ENCODE measurements around the gene CDK6. TPM values are rescaled to one million over a fixed set of nuclear protein-coding genes. Genes with fewer than 3 reads are reported as not detected.

The CDK6 gene
- total and polyA plus RNA-seq, 9 of the 15 experiments (the other 6 are each of a cell fraction or from before 2014, with no cell fraction given): 7.6 to 109 (median 44.4) TPM

DNA sequence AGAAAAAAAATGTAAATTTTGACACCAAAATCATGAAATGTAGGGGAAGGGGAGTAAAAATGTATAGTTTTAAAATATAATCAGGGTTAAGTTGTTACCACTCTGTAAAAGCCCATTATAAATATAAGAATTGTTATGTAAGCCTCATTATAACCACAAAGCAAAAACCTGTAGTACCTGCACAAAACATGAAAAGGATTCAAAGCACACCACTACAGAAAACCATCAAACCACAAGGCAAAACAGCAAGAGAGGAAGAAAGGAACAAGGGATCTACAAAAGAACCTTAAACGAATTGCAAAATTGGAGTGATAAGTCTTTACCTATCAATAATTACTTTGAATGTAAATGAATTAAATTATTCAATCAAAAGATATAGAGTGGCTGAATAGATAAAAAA lies 41.0 kb upstream of the CDK6 start:
- Histone ChIP-seq H3K4me3 (no peak overlapping the region), H3K9me3 (replicated peaks; ENCODE audit: control insufficient read depth, insufficient read depth, low read depth, low read length) (no peaks in the 10 kb centered on the region), H3K79me2 (ENCODE audit: control insufficient read depth, insufficient read depth, low read length) (no peaks in the 10 kb centered on the region), H3K36me3 (ENCODE audit: control insufficient read depth, insufficient read depth, low read length) (no peaks in the 10 kb centered on the region), H3K27me3 (ENCODE audit: control insufficient read depth in 2 of 2, insufficient read depth in 2 of 2, low read length in 2 of 2) (no peaks in the 10 kb centered on the region), H4K20me1 (replicated peaks; ENCODE audit: control insufficient read depth, insufficient read depth, low read length) (no peaks in the 10 kb centered on the region), H3K4me1 (replicated peaks in 1 of 2; ENCODE audit: control insufficient read depth in 2 of 2, insufficient read depth in 2 of 2, low read length in 2 of 2) (peaks cover 0 to 6% of the 10 kb centered on the region in 2 experiments; a peak in 1 of 5 replicates), H3K27ac (ENCODE audit: extremely low read depth, low read depth, low read length) (no peak overlapping the region), H3K9ac (ENCODE audit: insufficient read depth in 1 of 2, low read depth in 2 of 2, low read length in 2 of 2) (no peak overlapping the region), H3K4me2 (ENCODE audit: insufficient read depth, low read length) (no peak overlapping the region), H2AFZ (ENCODE audit: low read depth, low read length) (no peak overlapping the region), H3K9me1 (ENCODE audit: control insufficient read depth, insufficient read depth, low read length) (no peaks in the 10 kb centered on the region)
- BruUV-seq (replicated peaks): no TSS peak
- in situ Hi-C loops (cut with MboI) (no loop called here), intact Hi-C loops (cut with micrococcal nuclease) (no loop called here)
- CTCF ChIA-PET (ENCODE audit: low intra/inter-chr PET ratio): interaction anchor here (1.0 kb wide), 1 partner anchor 178 kb away, joined by 4 read pairs; no protein-coding TSS in a partner anchor
- DNase-seq (ENCODE audit: extremely low read depth in 1 of 4, low spot score in 3 of 4) (no peak), ATAC-seq (no peak), FAIRE-seq (no peak)
- POLR2A ChIA-PET: interaction anchor here (1.1 kb wide), 1 partner anchor 8 kb away, joined by 4 read pairs; no protein-coding TSS in a partner anchor
- 29% methylated on average over 1 of the region's 1 CpG for WGBS (ENCODE audit: insufficient coverage, low coverage, missing lambda C conversion rate)
- TF ChIP-seq L3MBTL2 (IDR thresholded peaks at IDR 0.05) (no peak), ZNF311 (CRISPR knock-in tag; IDR thresholded peaks at IDR 0.05) (no peak), KLF16 (IDR thresholded peaks at IDR 0.05) (no peak), ETV6 (IDR thresholded peaks at IDR 0.05; ENCODE audit: borderline replicate concordance in 1 of 2, low read depth in 2 of 2, low read length in 1 of 2) (no peak), ETV6 (CRISPR knock-in tag; IDR thresholded peaks at IDR 0.05; ENCODE audit: borderline replicate concordance) (no peak), MAFK (IDR thresholded peaks at IDR 0.05; ENCODE audit: low read length) (no peak), PHB (CRISPR knock-in tag; IDR thresholded peaks at IDR 0.05) (no peak), ZNF124 (CRISPR knock-in tag; IDR thresholded peaks at IDR 0.05) (no peak), RBM17 (IDR thresholded peaks at IDR 0.05; ENCODE audit: borderline replicate concordance, low read depth, low read length) (no peak), ZNF282 (CRISPR knock-in tag; IDR thresholded peaks at IDR 0.05) (no peak), HNRNPL (IDR thresholded peaks at IDR 0.05; ENCODE audit: low read depth, low read length) (no peak)
- TF ChIP-seq, protein P1, sequence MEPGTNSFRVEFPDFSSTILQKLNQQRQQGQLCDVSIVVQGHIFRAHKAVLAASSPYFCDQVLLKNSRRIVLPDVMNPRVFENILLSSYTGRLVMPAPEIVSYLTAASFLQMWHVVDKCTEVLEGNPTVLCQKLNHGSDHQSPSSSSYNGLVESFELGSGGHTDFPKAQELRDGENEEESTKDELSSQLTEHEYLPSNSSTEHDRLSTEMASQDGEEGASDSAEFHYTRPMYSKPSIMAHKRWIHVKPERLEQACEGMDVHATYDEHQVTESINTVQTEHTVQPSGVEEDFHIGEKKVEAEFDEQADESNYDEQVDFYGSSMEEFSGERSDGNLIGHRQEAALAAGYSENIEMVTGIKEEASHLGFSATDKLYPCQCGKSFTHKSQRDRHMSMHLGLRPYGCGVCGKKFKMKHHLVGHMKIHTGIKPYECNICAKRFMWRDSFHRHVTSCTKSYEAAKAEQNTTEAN (CRISPR knock-in tag; IDR thresholded peaks at IDR 0.05): no peak
- TF ChIP-seq, protein P2, sequence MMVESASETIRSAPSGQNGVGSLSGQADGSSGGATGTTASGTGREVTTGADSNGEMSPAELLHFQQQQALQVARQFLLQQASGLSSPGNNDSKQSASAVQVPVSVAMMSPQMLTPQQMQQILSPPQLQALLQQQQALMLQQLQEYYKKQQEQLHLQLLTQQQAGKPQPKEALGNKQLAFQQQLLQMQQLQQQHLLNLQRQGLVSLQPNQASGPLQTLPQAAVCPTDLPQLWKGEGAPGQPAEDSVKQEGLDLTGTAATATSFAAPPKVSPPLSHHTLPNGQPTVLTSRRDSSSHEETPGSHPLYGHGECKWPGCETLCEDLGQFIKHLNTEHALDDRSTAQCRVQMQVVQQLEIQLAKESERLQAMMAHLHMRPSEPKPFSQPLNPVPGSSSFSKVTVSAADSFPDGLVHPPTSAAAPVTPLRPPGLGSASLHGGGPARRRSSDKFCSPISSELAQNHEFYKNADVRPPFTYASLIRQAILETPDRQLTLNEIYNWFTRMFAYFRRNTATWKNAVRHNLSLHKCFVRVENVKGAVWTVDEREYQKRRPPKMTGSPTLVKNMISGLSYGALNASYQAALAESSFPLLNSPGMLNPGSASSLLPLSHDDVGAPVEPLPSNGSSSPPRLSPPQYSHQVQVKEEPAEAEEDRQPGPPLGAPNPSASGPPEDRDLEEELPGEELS (CRISPR knock-in tag; IDR thresholded peaks at IDR 0.05; ENCODE audit: borderline replicate concordance): no peak
- TF ChIP-seq, protein P3, sequence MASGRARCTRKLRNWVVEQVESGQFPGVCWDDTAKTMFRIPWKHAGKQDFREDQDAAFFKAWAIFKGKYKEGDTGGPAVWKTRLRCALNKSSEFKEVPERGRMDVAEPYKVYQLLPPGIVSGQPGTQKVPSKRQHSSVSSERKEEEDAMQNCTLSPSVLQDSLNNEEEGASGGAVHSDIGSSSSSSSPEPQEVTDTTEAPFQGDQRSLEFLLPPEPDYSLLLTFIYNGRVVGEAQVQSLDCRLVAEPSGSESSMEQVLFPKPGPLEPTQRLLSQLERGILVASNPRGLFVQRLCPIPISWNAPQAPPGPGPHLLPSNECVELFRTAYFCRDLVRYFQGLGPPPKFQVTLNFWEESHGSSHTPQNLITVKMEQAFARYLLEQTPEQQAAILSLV (tag; IDR thresholded peaks at IDR 0.05): no peak

All from K562 (cell line).